IPS DF 4.7 (cell line): ENCODE measurements around the gene ZNF681.
"Not testable (repeated sequence)": the region's sequence is repeated elsewhere in the genome, so short reads cannot be mapped to it uniquely, and the experiment has no call there.

Experiments
- DNase-seq: peaks from one replicate; pipeline ENCODE4 v3.0.0-alpha.2; 2013; ENCODE audit warnings: low spot score; ENCODE audit errors: extremely low read depth

Gene ZNF681

GRCh38 chr19:23774106-23774505 is 15.4 kb upstream of the ZNF681 start:
- DNase-seq: no peak

- no peak for DNase-seq
These were observed 14.0 kb upstream of the ZNF681 start for GRCh38 chr19:23772675-23773063.

GRCh38 chr19:23771761-23772674 is 13.3 kb upstream of the ZNF681 start:
- DNase-seq: no peak

- no peak for DNase-seq
These were observed 12.6 kb upstream of the ZNF681 start for GRCh38 chr19:23771316-23771715.

- DNase-seq: no peak
These were observed 12.1 kb upstream of the ZNF681 start for GRCh38 chr19:23770672-23771250.

GRCh38 chr19:23769691-23770468 is 11.2 kb upstream of the ZNF681 start:
- DNase-seq: no peak

- no peak for DNase-seq
These were observed 8.3 kb upstream of the ZNF681 start for GRCh38 chr19:23766951-23767350.

- DNase-seq: no peak
These were observed 6.1 kb upstream of the ZNF681 start for GRCh38 chr19:23764781-23765180.

GRCh38 chr19:23762884-23763711 is 4.4 kb upstream of the ZNF681 start:
- DNase-seq: peak; percentile 75

GRCh38 chr19:23762548-23762883 is 3.8 kb upstream of the ZNF681 start:
- no peak for DNase-seq

- not testable (repeated sequence) for DNase-seq
These were observed 1.6 kb upstream of the ZNF681 start for GRCh38 chr19:23760326-23760725.

GRCh38 chr19:23743633-23744232 is 15.0 kb downstream of the ZNF681 start:
- DNase-seq: not testable (repeated sequence)

- not testable (repeated sequence) for DNase-seq
These were observed 27.8 kb downstream of the ZNF681 start for GRCh38 chr19:23730729-23731465.

- DNase-seq: not testable (repeated sequence)
These were observed 34.5 kb downstream of the ZNF681 start for GRCh38 chr19:23724161-23724560.

GRCh38 chr19:23718802-23719201 is 39.9 kb downstream of the ZNF681 start:
- DNase-seq: no peak

GRCh38 chr19:23716792-23717191 is 41.9 kb downstream of the ZNF681 start:
- no peak for DNase-seq

GRCh38 chr19:23709347-23709746 is 49.3 kb downstream of the ZNF681 start:
- DNase-seq: no peak

- DNase-seq: no peak
These were observed 52.0 kb downstream of the ZNF681 start for GRCh38 chr19:23706657-23707056.

GRCh38 chr19:23699521-23699860 is 59.2 kb downstream of the ZNF681 start:
- no peak for DNase-seq
